IMR-90 (cell line): Measurements from ENCODE around the gene SLC9A9. TPM values are rescaled to one million over a fixed set of nuclear protein-coding genes. Genes with fewer than 3 reads are reported as not detected.

ENCODE experiments used
- ATAC-seq: fragments of 200-7000 bp; cut with Tn5 transposase; 2 replicates; pipeline ENCODE4 v1.9.1; 2020; ENCODE audit warnings: low read depth, mild to moderate bottlenecking, moderate library complexity
- BruUV-seq: library from RNA; stranded (reverse); fragments of 400-500 nt; replicated peaks from 2 replicates; lab custom pipeline; 2021; lab: Mats Ljungman, UMichigan
- CTCF ChIA-PET: fragments of 300-600 bp; formaldehyde crosslinking; extraction: SDS; loops from one replicate; lab custom pipeline; 2021; ENCODE audit warnings: antibody characterized with exemption; lab: Yijun Ruan, JAX
- POLR2A ChIA-PET: fragments of 300-600 bp; sonication (Branson Sonifier 250); formaldehyde crosslinking; loops from one replicate; lab custom pipeline; 2022; ENCODE audit warnings: antibody characterized with exemption; ENCODE audit not compliant: unreplicated experiment; lab: Charles Lee
- DNase-seq: peaks from one replicate; pipeline ENCODE4 v3.0.0; 2013
- H2AFZ ChIP-seq: replicated peaks from 2 replicates; pipeline ENCODE3; 2013; ENCODE audit warnings: low read length, mild to moderate bottlenecking; ENCODE audit not compliant: poor library complexity
- H2AK5ac ChIP-seq: 2 replicates; pipeline ENCODE4 v1.6.1; 2013; ENCODE audit warnings: low read depth, low read length, inconsistent platforms
- H2AK9ac ChIP-seq: replicated peaks from 2 replicates; pipeline ENCODE3; 2013; ENCODE audit warnings: mild to moderate bottlenecking, low read depth, low read length, moderate library complexity; ENCODE audit not compliant: poor library complexity
- H2BK120ac ChIP-seq: 2 replicates; pipeline ENCODE4 v1.6.1; 2013; ENCODE audit warnings: low read depth, low read length, inconsistent platforms
- H2BK15ac ChIP-seq: 3 replicates; pipeline ENCODE4 v1.6.1; 2013; ENCODE audit warnings: low read depth, low read length, inconsistent platforms
- H2BK20ac ChIP-seq: 2 replicates; pipeline ENCODE4 v1.6.1; 2013; ENCODE audit warnings: low read depth, mild to moderate bottlenecking, inconsistent platforms, low read length, moderate library complexity
- H2BK5ac ChIP-seq: 2 replicates; pipeline ENCODE4 v1.6.1; 2013; ENCODE audit warnings: mild to moderate bottlenecking, low read depth, low read length, inconsistent platforms; ENCODE audit not compliant: poor library complexity, severe bottlenecking
- H3K14ac ChIP-seq: replicated peaks from 2 replicates; pipeline ENCODE4 v1.6.1; 2013; ENCODE audit warnings: low read depth, low read length, inconsistent platforms
- H3K18ac ChIP-seq: 2 replicates; pipeline ENCODE4 v1.6.1; 2013; ENCODE audit warnings: low read depth, low read length, control low read depth
- H3K23ac ChIP-seq: 2 replicates; pipeline ENCODE4 v1.6.1; 2013; ENCODE audit warnings: low read depth, low read length, inconsistent platforms
- H3K27ac ChIP-seq: 2 replicates; pipeline ENCODE4 v1.5.1; 2013; ENCODE audit warnings: mild to moderate bottlenecking, control low read depth, low read length; ENCODE audit not compliant: insufficient read depth
- H3K27me3 ChIP-seq: 2 replicates; pipeline ENCODE4 v1.6.1; 2013; ENCODE audit warnings: low read length; ENCODE audit not compliant: control insufficient read depth, insufficient read depth
- H3K36me3 ChIP-seq: 2 replicates; pipeline ENCODE4 v1.6.1; 2013; ENCODE audit warnings: low read length, mixed read lengths; ENCODE audit not compliant: control insufficient read depth, insufficient read depth
- H3K4ac ChIP-seq: 2 replicates; pipeline ENCODE4 v1.6.1; 2013; ENCODE audit warnings: low read depth, low read length, inconsistent platforms
- H3K4me1 ChIP-seq: 2 replicates; pipeline ENCODE4 v1.6.1; 2013; ENCODE audit warnings: low read length, mixed read lengths; ENCODE audit not compliant: control insufficient read depth, insufficient read depth
- H3K4me2 ChIP-seq: 2 replicates; pipeline ENCODE4 v1.6.1; 2013; ENCODE audit warnings: low read depth, mild to moderate bottlenecking, control low read depth, low read length, moderate library complexity
- H3K4me3 ChIP-seq: 2 replicates; pipeline ENCODE4 v1.5.1; 2013; ENCODE audit warnings: low read depth, mild to moderate bottlenecking, control low read depth, low read length, moderate library complexity; ENCODE audit not compliant: insufficient read depth
- H3K56ac ChIP-seq: 2 replicates; pipeline ENCODE4 v1.6.1; 2013; ENCODE audit warnings: low read length, inconsistent platforms; ENCODE audit not compliant: insufficient read depth; ENCODE audit errors: extremely low read depth
- H3K79me1 ChIP-seq, 2 experiments: 2 replicates each; pipeline ENCODE4 v1.6.1; 2013; ENCODE audit warnings: low read length in 2 of 2, inconsistent platforms in 1 of 2, low read depth in 1 of 2
- H3K9ac ChIP-seq: 2 replicates; pipeline ENCODE4 v1.6.1; 2013; ENCODE audit warnings: low read depth, low read length, control low read depth
- H3K9me1 ChIP-seq: 2 replicates; pipeline ENCODE4 v1.6.1; 2013; ENCODE audit warnings: low read length, inconsistent platforms; ENCODE audit not compliant: insufficient read depth
- H3K9me3 ChIP-seq: 2 replicates; pipeline ENCODE4 v1.6.1; 2013; ENCODE audit warnings: low read length; ENCODE audit not compliant: control insufficient read depth, insufficient read depth
- H4K20me1 ChIP-seq: 2 replicates; pipeline ENCODE4 v1.6.1; 2013; ENCODE audit warnings: low read length, inconsistent platforms; ENCODE audit not compliant: insufficient read depth
- H4K5ac ChIP-seq: 2 replicates; pipeline ENCODE4 v1.6.1; 2013; ENCODE audit warnings: mild to moderate bottlenecking, low read depth, low read length, control low read depth
- H4K8ac ChIP-seq, 2 experiments: 2 replicates each; pipeline ENCODE4 v1.6.1; 2013; ENCODE audit warnings: low read depth in 2 of 2, low read length in 2 of 2, control low read depth in 1 of 2, inconsistent platforms in 1 of 2
- H4K91ac ChIP-seq: 2 replicates; pipeline ENCODE4 v1.6.1; 2013; ENCODE audit warnings: low read depth, low read length, inconsistent platforms; ENCODE audit not compliant: insufficient read depth
- BHLHE40 ChIP-seq: fragments of 150-350 bp; IDR thresholded peaks from 2 replicates; pipeline ENCODE4 v1.6.1; 2016; ENCODE audit warnings: mild to moderate bottlenecking, low read depth, low read length
- CEBPB ChIP-seq: IDR thresholded peaks from 2 replicates; pipeline ENCODE4 v1.6.1; 2012; ENCODE audit warnings: low read depth, low read length, improper control_type of control experiment
- CHD1 ChIP-seq: IDR thresholded peaks from 2 replicates; pipeline ENCODE4 v1.6.1; 2012; ENCODE audit warnings: low read depth, low read length, improper control_type of control experiment
- CTCF ChIP-seq: conservative IDR thresholded peaks from 2 replicates; pipeline ENCODE4 v1.5.1; 2012; ENCODE audit warnings: mild to moderate bottlenecking, low read depth, low read length, improper control_type of control experiment
- ELK1 ChIP-seq: fragments of 150-350 bp; IDR thresholded peaks from 2 replicates; pipeline ENCODE4 v1.6.1; 2016; ENCODE audit warnings: low read depth, mild to moderate bottlenecking, low read length, moderate library complexity, borderline replicate concordance
- FOS ChIP-seq: fragments of 150-350 bp; IDR thresholded peaks from 2 replicates; pipeline ENCODE4 v1.6.1; 2016; ENCODE audit warnings: low read depth, low read length
- MAFK ChIP-seq: IDR thresholded peaks from 2 replicates; pipeline ENCODE4 v1.6.1; 2012; ENCODE audit warnings: low read depth, low read length, improper control_type of control experiment
- MAZ ChIP-seq: IDR thresholded peaks from 2 replicates; pipeline ENCODE4 v1.6.1; 2012; ENCODE audit warnings: low read depth, mild to moderate bottlenecking, low read length, improper control_type of control experiment, moderate library complexity, borderline replicate concordance
- MXI1 ChIP-seq: IDR thresholded peaks from 2 replicates; pipeline ENCODE4 v1.6.1; 2012; ENCODE audit warnings: low read depth, mild to moderate bottlenecking, low read length, moderate library complexity, borderline replicate concordance
- NFE2L2 ChIP-seq: fragments of 150-350 bp; IDR thresholded peaks from 2 replicates; pipeline ENCODE4 v1.6.1; 2016; ENCODE audit warnings: low read depth, mild to moderate bottlenecking, low read length
- POLR2A ChIP-seq: IDR thresholded peaks from 2 replicates; pipeline ENCODE4 v1.6.1; 2012; ENCODE audit warnings: mild to moderate bottlenecking, low read depth, low read length
- RAD21 ChIP-seq: IDR thresholded peaks from 2 replicates; pipeline ENCODE4 v1.6.1; 2012; ENCODE audit warnings: low read length, improper control_type of control experiment
- RCOR1 ChIP-seq: IDR thresholded peaks from 2 replicates; pipeline ENCODE4 v1.6.1; 2012; ENCODE audit warnings: mild to moderate bottlenecking, low read length, improper control_type of control experiment; ENCODE audit not compliant: insufficient replicate concordance
- RFX5 ChIP-seq: IDR thresholded peaks from 2 replicates; pipeline ENCODE4 v1.8.0; 2012; ENCODE audit warnings: low read depth, mild to moderate bottlenecking, low read length, moderate library complexity
- SMC3 ChIP-seq: fragments of 150-350 bp; IDR thresholded peaks from 2 replicates; pipeline ENCODE4 v1.6.1; 2016; ENCODE audit warnings: low read depth, mild to moderate bottlenecking, antibody characterized with exemption, low read length, moderate library complexity
- USF2 ChIP-seq: fragments of 150-350 bp; IDR thresholded peaks from 2 replicates; pipeline ENCODE4 v1.6.1; 2017; ENCODE audit warnings: mild to moderate bottlenecking, antibody characterized with exemption, low read length, low read depth
- WGBS, 2 experiments: methylation state at CpG; one replicate each; pipeline versions ENCODE4 v1.1.5 to v1.1.7; 2013; ENCODE audit warnings: missing lambda C conversion rate in 2 of 2; ENCODE audit not compliant: insufficient read length in 1 of 2; ENCODE audit errors: extremely low coverage in 2 of 2; 5-methylcytosine and 5-hydroxymethylcytosine counted together
- dilution Hi-C: fragments of 300-500 bp; cut with HindIII; formaldehyde crosslinking; loops from one replicate; pipeline ENCODE4 v1.14.3; 2018; ENCODE audit warnings: low sequenced_read_pairs; ENCODE audit not compliant: unreplicated experiment
- in situ Hi-C: fragments of 300-500 bp; cut with MboI; formaldehyde crosslinking; loops from 3 replicates; pipeline ENCODE4 v1.14.3; 2019; ENCODE audit warnings: low sequenced_read_pairs, inconsistent platforms, mixed read lengths
- intact Hi-C: fragments of 100-400 bp; cut with micrococcal nuclease; formaldehyde crosslinking; loops from 2 replicates; pipeline ENCODE4 v1.10.0; 2022
- polyA plus RNA-seq, 3 experiments: library from polyadenylated mRNA; depleted of rRNA; stranded (reverse); fragments of >200 nt; gene quantifications; 2 replicates each; pipeline ENCODE4 v1.2.3, GENCODE V29; 2012; ENCODE audit warnings: low replicate concordance in 1 of 3
- total RNA-seq: library from RNA; depleted of rRNA; stranded (reverse); fragments of >200 nt; gene quantifications from 2 replicates; pipeline ENCODE4 v1.2.3, GENCODE V29; 2012

SLC9A9 gene
- total and polyA plus RNA-seq, 2 of the 4 experiments (the other 2 are of a cell fraction), result 1.4 to 2.3 TPM

DNA sequence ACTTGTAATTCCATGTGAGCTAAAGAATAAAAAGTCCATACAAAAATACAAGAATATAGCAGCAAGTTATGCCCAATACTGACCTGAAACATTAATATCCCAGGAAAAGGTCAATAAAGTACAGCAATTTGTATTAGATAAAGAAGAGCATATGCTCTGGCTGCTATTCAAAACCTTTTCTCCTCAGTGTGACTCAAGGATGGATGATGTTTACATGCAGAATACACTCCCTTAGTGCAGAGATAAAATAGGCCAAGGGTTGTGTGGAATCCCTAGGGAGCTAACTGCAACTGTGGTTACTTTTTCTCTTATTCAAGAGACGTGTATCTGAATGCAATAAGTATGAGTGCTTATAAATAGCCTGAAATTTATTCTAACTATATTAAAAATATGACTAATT is 78.7 kb downstream of the SLC9A9 start:
- Histone ChIP-seq H3K4me2 (no peak overlapping the region; the same call in 1 of the 2 replicates), H2BK120ac (no peak overlapping the region), H4K20me1 (no peaks in the 10 kb centered on the region), H3K9me3 (no peaks in the 10 kb centered on the region), H4K8ac (no peak overlapping the region), H4K91ac (no peak overlapping the region), H3K14ac (no peak overlapping the region), H3K9ac (no peak overlapping the region), H3K18ac (no peak overlapping the region), H3K23ac (no peak overlapping the region), H3K9me1 (no peaks in the 10 kb centered on the region), H2AK5ac (no peak overlapping the region), H3K27ac (no peak overlapping the region), H3K4me3 (no peak overlapping the region), H2AK9ac (no peak overlapping the region), H3K4ac (no peak overlapping the region), H2BK5ac (no peak overlapping the region), H3K27me3 (no peaks in the 10 kb centered on the region), H3K36me3 (no peaks in the 10 kb centered on the region), H2BK15ac (no peak overlapping the region), H3K4me1 (no peaks in the 10 kb centered on the region; the same call in 1 of the 2 replicates), H4K5ac (no peak overlapping the region), H3K56ac (no peak overlapping the region), H2AFZ (no peak overlapping the region), H3K79me1 (no peaks in the 10 kb centered on the region), H2BK20ac (no peak overlapping the region)
- BruUV-seq, result no TSS peak
- no CpG with 5 or more reads among the region's 1 CpG for WGBS, 2 experiments
- DNase-seq, result peak; percentile 57
- POLR2A ChIA-PET, result no interaction called here
- CTCF ChIA-PET, result no interaction called here
- dilution Hi-C loops, result no loop called here
- TF ChIP-seq MAZ (no peak), BHLHE40 (no peak), RFX5 (no peak), ELK1 (no peak), RCOR1 (no peak), NFE2L2 (no peak), CEBPB (no peak), FOS (no peak), MXI1 (no peak), CTCF (no peak), USF2 (no peak), CHD1 (no peak), RAD21 (no peak), SMC3 (no peak), MAFK (no peak), POLR2A (no peak)
- intact Hi-C loops, result no loop called here
- ATAC-seq, result peak; percentile 89
- in situ Hi-C loops, result loop anchor here (10.0 kb wide), 1 partner anchor 185 kb away; no protein-coding TSS in a partner anchor
